HG02840 (cell line): ENCODE measurements around the gene STX19.
"Not testable (repeated sequence)": the region's sequence is repeated elsewhere in the genome, so short reads cannot be mapped to it uniquely, and the experiment has no call there.

ENCODE experiments used
- ATAC-seq: cut with Tn5 transposase; IDR thresholded peaks from one replicate; pipeline ENCODE4 v1.9.1; 2021; ENCODE audit warnings: mild to moderate bottlenecking, moderate library complexity, moderate number of reproducible peaks; ENCODE audit not compliant: unreplicated experiment, low FRiP score

STX19 gene

GRCh38 chr3:94028093-94028837, at the start of gene STX19:
STX19 (minus strand) TSS chr3:94028597; CDS start chr3:94015269, 13,328 bp downstream.
- ATAC-seq: no peak

GRCh38 chr3:94076055-94076454, 47.7 kb upstream of the STX19 start:
- ATAC-seq: no peak

- peak; percentile 75 for ATAC-seq
Observed at GRCh38 chr3:94071713-94072284, 43.4 kb upstream of the STX19 start.

- peak; percentile 79 for ATAC-seq
Observed at GRCh38 chr3:94070341-94070911, 42.0 kb upstream of the STX19 start.

GRCh38 chr3:94069194-94069813, 40.9 kb upstream of the STX19 start:
- ATAC-seq: no peak

GRCh38 chr3:94066506-94067500, 38.4 kb upstream of the STX19 start:
- ATAC-seq: no peak

- no peak for ATAC-seq
Observed at GRCh38 chr3:94065819-94066480, 37.6 kb upstream of the STX19 start.

GRCh38 chr3:94065122-94065521, 36.7 kb upstream of the STX19 start:
- no peak for ATAC-seq

GRCh38 chr3:94064243-94064860, 36.0 kb upstream of the STX19 start:
- ATAC-seq: no peak

- no peak for ATAC-seq
Observed at GRCh38 chr3:94063496-94064119, 35.2 kb upstream of the STX19 start.

- peak; percentile 96 for ATAC-seq
Observed at GRCh38 chr3:94062513-94063404, 34.4 kb upstream of the STX19 start, which contains the start of the genes DHFR2 and NSUN3. DHFR2 (minus strand) TSS chr3:94062916; CDS start chr3:94061511, 1,405 bp downstream. NSUN3 (plus strand) TSS chr3:94063061; CDS start chr3:94063127, 66 bp downstream.

GRCh38 chr3:94061297-94061696, 32.9 kb upstream of the STX19 start:
- ATAC-seq: no peak

GRCh38 chr3:94050546-94050945, 22.1 kb upstream of the STX19 start:
- ATAC-seq: no peak

GRCh38 chr3:94049267-94049666, 20.9 kb upstream of the STX19 start:
- ATAC-seq: no peak

GRCh38 chr3:94046533-94046932, 18.1 kb upstream of the STX19 start:
- no peak for ATAC-seq

- not testable (repeated sequence) for ATAC-seq
Observed at GRCh38 chr3:94044100-94044936, 15.9 kb upstream of the STX19 start.

GRCh38 chr3:94043285-94043684, 14.9 kb upstream of the STX19 start:
- no peak for ATAC-seq
